GM19468 (cell line): ENCODE measurements around the gene XBP1.
"Not testable (repeated sequence)": the region's sequence is repeated elsewhere in the genome, so short reads cannot be mapped to it uniquely, and the experiment has no call there.

Experiments used
- ATAC-seq: cut with Tn5 transposase; IDR thresholded peaks from one replicate; pipeline ENCODE4 v1.9.1; 2021; ENCODE audit warnings: mild to moderate bottlenecking, moderate library complexity, moderate number of reproducible peaks; ENCODE audit not compliant: unreplicated experiment; ENCODE audit errors: extremely low read depth

XBP1 gene

GRCh38 chr22:28759861-28760560 is 40.4 kb downstream of the XBP1 start:
- ATAC-seq = no peak

GRCh38 chr22:28754512-28754911 is 45.9 kb downstream of the XBP1 start:
- not testable (repeated sequence) for ATAC-seq

- ATAC-seq = no peak
These were observed 49.9 kb downstream of the XBP1 start for GRCh38 chr22:28750471-28750881.
